ENCODE results near the gene EDC3. TPM values are rescaled to one million over a fixed set of nuclear protein-coding genes. Genes with fewer than 3 reads are reported as not detected.

Gene EDC3
- total and polyA plus RNA-seq, 9 of the 15 experiments (the other 6 are each of a cell fraction or from before 2014, with no cell fraction given), result 11.7 to 63.9 (median 32.8) TPM

DNA sequence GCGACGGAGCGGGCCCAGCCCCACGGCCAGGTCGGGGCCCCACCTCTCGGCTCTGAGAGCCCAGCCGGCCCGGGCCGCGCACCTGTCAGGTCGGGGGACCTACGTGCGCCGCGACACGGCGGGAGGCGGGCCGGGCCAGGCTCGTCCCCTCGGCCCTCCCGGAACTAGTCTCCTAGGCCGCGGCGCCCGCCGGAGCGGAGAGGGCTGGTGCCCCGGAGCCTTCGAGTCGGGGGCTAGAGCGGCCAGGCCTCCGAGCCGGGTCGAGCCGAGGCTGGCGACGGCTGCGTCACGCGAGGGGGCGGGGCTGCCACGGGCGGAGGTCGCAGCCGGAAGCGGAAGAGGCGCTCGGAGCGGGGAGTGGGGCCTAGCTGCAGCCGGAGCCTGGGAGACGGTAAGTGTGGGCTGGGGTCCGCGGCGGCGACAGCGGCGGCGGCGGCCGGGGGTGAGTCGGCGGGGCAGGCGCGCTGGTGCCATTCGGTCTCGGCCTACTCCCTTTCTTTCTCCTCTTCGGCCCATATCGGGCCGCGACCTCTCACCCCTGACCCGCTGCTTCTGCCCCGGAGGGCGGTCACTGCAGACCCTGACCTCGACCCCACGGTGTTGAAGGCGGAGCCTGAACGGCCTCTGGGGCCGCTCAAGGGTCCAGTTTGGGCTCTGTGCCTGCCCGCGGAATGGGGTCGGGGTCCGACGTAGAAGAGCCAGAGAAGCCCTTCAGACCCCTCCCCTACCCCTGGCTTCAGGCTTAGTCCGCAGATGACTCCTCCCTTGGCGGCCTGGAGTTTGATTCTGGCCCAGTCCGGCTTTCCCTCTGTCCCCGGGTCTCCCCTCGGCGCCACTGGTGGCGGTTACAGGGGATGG lies 80.1 kb downstream of the EDC3 start, which contains the start of gene CLK3 (continued):
- no peak for TF ChIP-seq MAFF (IDR thresholded peaks at IDR 0.05; ENCODE audit: low read length)
- TF ChIP-seq FIP1L1 (IDR thresholded peaks at IDR 0.05; ENCODE audit: low read depth, low read length, poor library complexity, severe bottlenecking), result peak; percentile 41
- no peak for TF ChIP-seq MEF2A (IDR thresholded peaks at IDR 0.05; ENCODE audit: control insufficient read depth, low read depth, low read length)
- 0 out of 2 replicates have a peak, but pooled peaks have one; percentile 12 for TF ChIP-seq RUNX1 (IDR thresholded peaks at IDR 0.05; ENCODE audit: low read depth)
- TF ChIP-seq MTA1 (IDR thresholded peaks at IDR 0.05; ENCODE audit: borderline replicate concordance), result no peak
- no peak for TF ChIP-seq SMC3 (conservative IDR thresholded peaks at IDR 0.05; ENCODE audit: insufficient read depth, low read depth, low read length)
- TF ChIP-seq U2AF2 (optimal IDR thresholded peaks at IDR 0.05; ENCODE audit: low read depth, low read length), result no peak
- TF ChIP-seq, protein P1, sequence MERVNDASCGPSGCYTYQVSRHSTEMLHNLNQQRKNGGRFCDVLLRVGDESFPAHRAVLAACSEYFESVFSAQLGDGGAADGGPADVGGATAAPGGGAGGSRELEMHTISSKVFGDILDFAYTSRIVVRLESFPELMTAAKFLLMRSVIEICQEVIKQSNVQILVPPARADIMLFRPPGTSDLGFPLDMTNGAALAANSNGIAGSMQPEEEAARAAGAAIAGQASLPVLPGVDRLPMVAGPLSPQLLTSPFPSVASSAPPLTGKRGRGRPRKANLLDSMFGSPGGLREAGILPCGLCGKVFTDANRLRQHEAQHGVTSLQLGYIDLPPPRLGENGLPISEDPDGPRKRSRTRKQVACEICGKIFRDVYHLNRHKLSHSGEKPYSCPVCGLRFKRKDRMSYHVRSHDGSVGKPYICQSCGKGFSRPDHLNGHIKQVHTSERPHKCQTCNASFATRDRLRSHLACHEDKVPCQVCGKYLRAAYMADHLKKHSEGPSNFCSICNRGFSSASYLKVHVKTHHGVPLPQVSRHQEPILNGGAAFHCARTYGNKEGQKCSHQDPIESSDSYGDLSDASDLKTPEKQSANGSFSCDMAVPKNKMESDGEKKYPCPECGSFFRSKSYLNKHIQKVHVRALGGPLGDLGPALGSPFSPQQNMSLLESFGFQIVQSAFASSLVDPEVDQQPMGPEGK (CRISPR knock-in tag; IDR thresholded peaks at IDR 0.05; ENCODE audit: borderline replicate concordance), result no peak
- TF ChIP-seq ZNF408 (CRISPR knock-in tag; IDR thresholded peaks at IDR 0.05; ENCODE audit: low read depth), result no peak
- no peak for TF ChIP-seq NCOA2 (IDR thresholded peaks at IDR 0.05; ENCODE audit: partially characterized antibody in 2 of 2)
- no peak for TF ChIP-seq SLC30A9 (CRISPR knock-in tag; IDR thresholded peaks at IDR 0.05)
- no peak for TF ChIP-seq ZNF311 (CRISPR knock-in tag; IDR thresholded peaks at IDR 0.05)
- TF ChIP-seq HOXB6 (CRISPR knock-in tag; IDR thresholded peaks at IDR 0.05; ENCODE audit: borderline replicate concordance), result no peak
- TF ChIP-seq, protein P2, sequence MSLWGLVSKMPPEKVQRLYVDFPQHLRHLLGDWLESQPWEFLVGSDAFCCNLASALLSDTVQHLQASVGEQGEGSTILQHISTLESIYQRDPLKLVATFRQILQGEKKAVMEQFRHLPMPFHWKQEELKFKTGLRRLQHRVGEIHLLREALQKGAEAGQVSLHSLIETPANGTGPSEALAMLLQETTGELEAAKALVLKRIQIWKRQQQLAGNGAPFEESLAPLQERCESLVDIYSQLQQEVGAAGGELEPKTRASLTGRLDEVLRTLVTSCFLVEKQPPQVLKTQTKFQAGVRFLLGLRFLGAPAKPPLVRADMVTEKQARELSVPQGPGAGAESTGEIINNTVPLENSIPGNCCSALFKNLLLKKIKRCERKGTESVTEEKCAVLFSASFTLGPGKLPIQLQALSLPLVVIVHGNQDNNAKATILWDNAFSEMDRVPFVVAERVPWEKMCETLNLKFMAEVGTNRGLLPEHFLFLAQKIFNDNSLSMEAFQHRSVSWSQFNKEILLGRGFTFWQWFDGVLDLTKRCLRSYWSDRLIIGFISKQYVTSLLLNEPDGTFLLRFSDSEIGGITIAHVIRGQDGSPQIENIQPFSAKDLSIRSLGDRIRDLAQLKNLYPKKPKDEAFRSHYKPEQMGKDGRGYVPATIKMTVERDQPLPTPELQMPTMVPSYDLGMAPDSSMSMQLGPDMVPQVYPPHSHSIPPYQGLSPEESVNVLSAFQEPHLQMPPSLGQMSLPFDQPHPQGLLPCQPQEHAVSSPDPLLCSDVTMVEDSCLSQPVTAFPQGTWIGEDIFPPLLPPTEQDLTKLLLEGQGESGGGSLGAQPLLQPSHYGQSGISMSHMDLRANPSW (CRISPR knock-in tag; IDR thresholded peaks at IDR 0.05), result peak; percentile 21; the same call in 1 of the 2 replicates
- TF ChIP-seq NCOA6 (IDR thresholded peaks at IDR 0.05), result no peak
- peak; percentile 46 for TF ChIP-seq ETS2 (tag; IDR thresholded peaks at IDR 0.05; ENCODE audit: borderline replicate concordance, poor library complexity, severe bottlenecking)
- TF ChIP-seq, protein P3, sequence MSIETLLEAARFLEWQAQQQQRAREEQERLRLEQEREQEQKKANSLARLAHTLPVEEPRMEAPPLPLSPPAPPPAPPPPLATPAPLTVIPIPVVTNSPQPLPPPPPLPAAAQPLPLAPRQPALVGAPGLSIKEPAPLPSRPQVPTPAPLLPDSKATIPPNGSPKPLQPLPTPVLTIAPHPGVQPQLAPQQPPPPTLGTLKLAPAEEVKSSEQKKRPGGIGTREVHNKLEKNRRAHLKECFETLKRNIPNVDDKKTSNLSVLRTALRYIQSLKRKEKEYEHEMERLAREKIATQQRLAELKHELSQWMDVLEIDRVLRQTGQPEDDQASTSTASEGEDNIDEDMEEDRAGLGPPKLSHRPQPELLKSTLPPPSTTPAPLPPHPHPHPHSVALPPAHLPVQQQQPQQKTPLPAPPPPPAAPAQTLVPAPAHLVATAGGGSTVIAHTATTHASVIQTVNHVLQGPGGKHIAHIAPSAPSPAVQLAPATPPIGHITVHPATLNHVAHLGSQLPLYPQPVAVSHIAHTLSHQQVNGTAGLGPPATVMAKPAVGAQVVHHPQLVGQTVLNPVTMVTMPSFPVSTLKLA (conservative IDR thresholded peaks at IDR 0.05), result peak; percentile 46 to 88; a peak in 2 of 4 replicates
- no peak for TF ChIP-seq ARID1B (IDR thresholded peaks at IDR 0.05)
- no peak; the same call in 1 of the 2 replicates for TF ChIP-seq STAG1 (CRISPR knock-in tag; IDR thresholded peaks at IDR 0.05; ENCODE audit: borderline replicate concordance)
- no peak for TF ChIP-seq NELFE (IDR thresholded peaks at IDR 0.05; ENCODE audit: insufficient read depth, insufficient read length)
- TF ChIP-seq RBM39 (optimal IDR thresholded peaks at IDR 0.05; ENCODE audit: low read depth, low read length), result no peak
- no peak for TF ChIP-seq HEY1 (CRISPR knock-in tag; IDR thresholded peaks at IDR 0.05; ENCODE audit: borderline replicate concordance)

All from K562 (cell line).